GM23248 (cell line): ENCODE data around the gene SRGAP2B.
"Not testable (repeated sequence)": the region's sequence is repeated elsewhere in the genome, so short reads cannot be mapped to it uniquely, and the experiment has no call there.

Experiments used
- EZH2 ChIP-seq: fragments of 200-600 bp; sonication (generic); IDR thresholded peaks from 2 replicates; pipeline ENCODE4 v1.6.1; 2018; ENCODE audit warnings: antibody characterized with exemption, mild to moderate bottlenecking; ENCODE audit not compliant: insufficient read depth, poor library complexity, severe bottlenecking
- EZH2phosphoT487 ChIP-seq: fragments of 200-600 bp; sonication (generic); IDR thresholded peaks from 2 replicates; pipeline ENCODE4 v1.6.1; 2018; ENCODE audit warnings: antibody characterized with exemption, moderate library complexity, mild to moderate bottlenecking, low read depth; ENCODE audit not compliant: insufficient read depth

- TF ChIP-seq EZH2, EZH2phosphoT487: not testable (repeated sequence)
These were observed 147.6 kb downstream of the SRGAP2B start for GRCh38 chr1:144947495-144947894.
